BJ (cell line): ENCODE measurements around the gene SIRPD. TPM values are rescaled to one million over a fixed set of nuclear protein-coding genes. Genes with fewer than 3 reads are reported as not detected.

Experiments used
- CTCF ChIA-PET: fragments of 350-600 bp; formaldehyde crosslinking; extraction: SDS; loops from one replicate; lab custom pipeline; 2021; ENCODE audit warnings: antibody characterized with exemption, inconsistent platforms; lab: Yijun Ruan, JAX
- POLR2A ChIA-PET: fragments of 300-600 bp; sonication (Branson Sonifier 250); formaldehyde crosslinking; extraction: SDS; loops from one replicate; lab custom pipeline; 2021; ENCODE audit warnings: antibody characterized with exemption; lab: Charles Lee
- DNase-seq: peaks from one replicate; pipeline ENCODE4 v3.0.0-alpha.2; 2011; ENCODE audit warnings: low read depth
- H3K27me3 ChIP-seq: 2 replicates; pipeline ENCODE4 v1.6.0; 2011; ENCODE audit warnings: low read length; ENCODE audit not compliant: control insufficient read depth, insufficient read depth
- H3K36me3 ChIP-seq: 2 replicates; pipeline ENCODE4 v1.5.1; 2011; ENCODE audit warnings: low read length; ENCODE audit not compliant: control insufficient read depth, insufficient read depth
- H3K4me3 ChIP-seq: 2 replicates; pipeline ENCODE4 v1.5.1; 2011; ENCODE audit warnings: low read depth, mild to moderate bottlenecking, control low read depth, low read length
- CTCF ChIP-seq: IDR thresholded peaks from 2 replicates; pipeline ENCODE4 v1.5.1; 2011; ENCODE audit warnings: low read depth, mild to moderate bottlenecking, control low read depth, inconsistent platforms, low read length, moderate library complexity; ENCODE audit not compliant: insufficient read depth
- polyA plus RNA-seq: library from polyadenylated mRNA; depleted of rRNA; stranded (reverse); fragments of >200 nt; gene quantifications from 2 replicates; pipeline ENCODE4 v1.2.3, GENCODE V29; 2011

The SIRPD gene
- polyA plus RNA-seq, 1 experiment: not detected

- ChIA-PET CTCF (interaction anchor here (1.2 kb wide), 1 partner anchor 28 kb away, joined by 3 read pairs; no protein-coding TSS in a partner anchor), POLR2A (no interaction called here)
- no peak overlapping the region for H3K4me3 ChIP-seq
- TF ChIP-seq CTCF: no peak
- peaks cover 4% of the 10 kb centered on the region for H3K27me3 ChIP-seq
- DNase-seq: no peak
- no peaks in the 10 kb centered on the region for H3K36me3 ChIP-seq
These were observed 19.8 kb downstream of the SIRPD start for GRCh38 chr20:1537731-1538058.

GRCh38 chr20:1536893-1537730 is 20.4 kb downstream of the SIRPD start:
- no peak for DNase-seq
- Histone ChIP-seq H3K27me3 (peaks cover 4% of the 10 kb centered on the region), H3K4me3 (no peak overlapping the region), H3K36me3 (no peaks in the 10 kb centered on the region)
- ChIA-PET POLR2A (no interaction called here), CTCF (interaction anchor here (1.2 kb wide), 1 partner anchor 27 kb away, joined by 3 read pairs; no protein-coding TSS in a partner anchor)
- TF ChIP-seq CTCF: no peak

GRCh38 chr20:1535420-1536175 is 21.9 kb downstream of the SIRPD start:
- no peak for DNase-seq
- no peak overlapping the region for H3K4me3 ChIP-seq
- ChIA-PET CTCF (no interaction called here), POLR2A (no interaction called here)
- peaks cover 6% of the 10 kb centered on the region for H3K27me3 ChIP-seq
- no peaks in the 10 kb centered on the region for H3K36me3 ChIP-seq
- TF ChIP-seq CTCF: no peak

- Histone ChIP-seq H3K27me3 (peaks cover 6% of the 10 kb centered on the region), H3K36me3 (no peaks in the 10 kb centered on the region), H3K4me3 (no peak overlapping the region)
- no peak for TF ChIP-seq CTCF
- no peak for DNase-seq
- ChIA-PET CTCF (interaction anchor here (1.2 kb wide), 1 partner anchor 219 kb away, joined by 3 read pairs; no protein-coding TSS in a partner anchor), POLR2A (no interaction called here)
These were observed 23.0 kb downstream of the SIRPD start for GRCh38 chr20:1534526-1534925.

- DNase-seq: no peak
These were observed 24.4 kb downstream of the SIRPD start for GRCh38 chr20:1533059-1533458.

More at GRCh38 chr20:1533059-1533458, 24.4 kb downstream of the SIRPD start:
- Histone ChIP-seq H3K4me3 (no peak overlapping the region), H3K27me3 (peaks cover 6% of the 10 kb centered on the region), H3K36me3 (no peaks in the 10 kb centered on the region)
- ChIA-PET POLR2A (no interaction called here), CTCF (no interaction called here)
- no peak for TF ChIP-seq CTCF
